Psoas muscle (tissue), 8 donors: ENCODE measurements around the gene DSTN. TPM values are rescaled to one million over a fixed set of nuclear protein-coding genes. Genes with fewer than 3 reads are reported as not detected.

Source experiments
- ATAC-seq, 4 donors: fragments of 200-7000 bp; cut with Tn5 transposase; one replicate each; pipeline ENCODE4 v1.9.1; 2020; ENCODE audit warnings: moderate library complexity in 3 of 4, mild to moderate bottlenecking in 2 of 4
- DNase-seq, 2 donors: peaks; one replicate each; pipeline ENCODE4 v3.0.0-alpha.2; 2020
- H3K27ac ChIP-seq: fragments of 200-600 bp; one replicate; pipeline ENCODE4 v1.8.0; 2022
- H3K27me3 ChIP-seq, 3 donors: fragments of 200-600 bp in 1 of 3; one replicate each; pipeline versions ENCODE4 v1.6.1 to v1.8.0; 2013 to 2022; ENCODE audit warnings: low read length in 2 of 3, mild to moderate bottlenecking in 2 of 3, moderate library complexity in 1 of 3; ENCODE audit not compliant: insufficient read depth in 3 of 3
- H3K36me3 ChIP-seq, 2 donors: fragments of 200-600 bp in 1 of 2; one replicate each; pipeline versions ENCODE4 v1.6.1 to v1.8.0; 2013 to 2022; ENCODE audit warnings: low read depth in 1 of 2, mild to moderate bottlenecking in 1 of 2, moderate library complexity in 1 of 2; ENCODE audit not compliant: insufficient read depth in 1 of 2
- H3K4me1 ChIP-seq: fragments of 200-600 bp; one replicate; pipeline ENCODE4 v1.8.0; 2022
- H3K4me3 ChIP-seq: fragments of 200-600 bp; one replicate; pipeline ENCODE4 v1.8.0; 2022; ENCODE audit warnings: mild to moderate bottlenecking
- H3K9me3 ChIP-seq: fragments of 200-600 bp; one replicate; pipeline ENCODE4 v1.8.0; 2022
- CTCF ChIP-seq: fragments of 200-600 bp; IDR thresholded peaks from one replicate; pipeline ENCODE4 v1.8.0; 2022; ENCODE audit warnings: antibody characterized with exemption
- WGBS, 3 donors: extraction: QIAGEN DNeasy Blood & Tissue Kit; methylation state at CpG; one replicate each; pipeline versions ENCODE4 v1.1.6 to v1.1.7; 2013; 5-methylcytosine and 5-hydroxymethylcytosine counted together
- intact Hi-C, 2 donors: fragments of 100-400 bp; cut with DNase I; formaldehyde crosslinking; loops; one replicate each; pipeline versions ENCODE4 v1.11.0 to v1.14.2; 2022
- polyA plus RNA-seq, 3 donors: library from polyadenylated mRNA; stranded (reverse); fragments of 200-250 nt; gene quantifications; one replicate each; pipeline ENCODE4 v1.2.3, GENCODE V29; 2013
- total RNA-seq, 4 donors: library from RNA; stranded (reverse); fragmentation: NEBNext Ultra II Directional in 2 of 4; extraction: Animal tissue kit (Norgen Biotek cat#: 25700) in 2 of 4; gene quantifications; one replicate each; pipeline versions ENCODE4 v1.2.1 to v1.2.4, GENCODE V29; 2021 to 2023
- donor health status: healthy with polysubstance abuse.
- donor health status: DM: no; HTN: no; CAD: no; lungs with moderate emphysema.
- donor health status: Bipolar disorder and iron deficiency.
- donor health status: healthy.
- donor health status: DM: yes; HTN: yes; CAD: no.
- donor health status: DM: no; HTN: no; CAD: no.
- donor health status: DM: no; HTN: no; CAD: no.
- donor health status: DM: yes; HTN: yes; CAD: no.

DSTN gene
- total and polyA plus RNA-seq, 7 donors: 45.6 to 202 (median 82.3) TPM

GRCh38 chr20:17648315-17648646, 78.4 kb downstream of the DSTN start:
- Histone ChIP-seq H3K36me3 (no peaks in the 10 kb centered on the region), H3K4me1 (peaks cover 73% of the 10 kb centered on the region), H3K4me3 (no peak overlapping the region), H3K9me3 (no peaks in the 10 kb centered on the region), H3K27ac (no peak overlapping the region), H3K27me3 (no peaks in the 10 kb centered on the region)
- intact Hi-C loops: no loop called here
- no peak for TF ChIP-seq CTCF
- 57 to 69% (median 69%) methylated on average over 10 of the region's 10 CpGs for WGBS, 3 donors
- DNase-seq (peak; percentile 62 to 75), ATAC-seq (no peak)

- H3K27me3 ChIP-seq: no peaks in the 10 kb centered on the region
- 59 to 71% (median 65%) methylated on average over 20 of the region's 20 CpGs for WGBS, 3 donors
- H3K36me3 ChIP-seq: no peaks in the 10 kb centered on the region
- ATAC-seq (no peak), DNase-seq (peak in 1 of 2 donors; percentile 40)
- H3K27ac ChIP-seq: no peak overlapping the region
- TF ChIP-seq CTCF: peak; percentile 38
- no peaks in the 10 kb centered on the region for H3K9me3 ChIP-seq
- intact Hi-C loops: no loop called here
- peaks cover 65% of the 10 kb centered on the region for H3K4me1 ChIP-seq
- no peak overlapping the region for H3K4me3 ChIP-seq
Measured at GRCh38 chr20:17648791-17649730, 79.2 kb downstream of the DSTN start.

- Histone ChIP-seq H3K9me3 (no peaks in the 10 kb centered on the region), H3K4me3 (no peak overlapping the region), H3K27me3 (no peaks in the 10 kb centered on the region), H3K4me1 (peaks cover 57% of the 10 kb centered on the region), H3K27ac (no peak overlapping the region), H3K36me3 (no peaks in the 10 kb centered on the region)
- 61 to 74% (median 67%) methylated on average over 12 of the region's 12 CpGs for WGBS, 3 donors
- intact Hi-C loops: no loop called here
- TF ChIP-seq CTCF: no peak
- peak in 1 of 2 donors; percentile 39 for DNase-seq
- no peak for ATAC-seq
Measured at GRCh38 chr20:17650301-17651128, 80.6 kb downstream of the DSTN start.

- no peak overlapping the region for H3K4me3 ChIP-seq
- no peaks in the 10 kb centered on the region for H3K27me3 ChIP-seq
- peaks cover 50% of the 10 kb centered on the region for H3K4me1 ChIP-seq
- peak in 1 of 2 donors; percentile 11 for DNase-seq
- ATAC-seq: no peak
- no peak overlapping the region for H3K27ac ChIP-seq
- intact Hi-C loops: no loop called here
- no peaks in the 10 kb centered on the region for H3K9me3 ChIP-seq
- H3K36me3 ChIP-seq: no peaks in the 10 kb centered on the region
- 56 to 71% (median 61%) methylated on average over 11 of the region's 11 CpGs for WGBS, 3 donors
- no peak for TF ChIP-seq CTCF
Measured at GRCh38 chr20:17651129-17651759, 81.4 kb downstream of the DSTN start.
